Fibroblast of lung (primary cell): Measurements from ENCODE around the gene C2orf74.

ENCODE experiments used
- CTCF ChIP-seq, 2 donors: IDR thresholded peaks in 1 of 2; conservative IDR thresholded peaks in 1 of 2; 1 replicate in 1 of 2; 2 replicates in 1 of 2; pipeline ENCODE4 v1.5.1; 2011 to 2012; ENCODE audit warnings: low read length in 2 of 2, control low read depth in 1 of 2, inconsistent platforms in 1 of 2, low read depth in 1 of 2, mild to moderate bottlenecking in 1 of 2
- EZH2 ChIP-seq: IDR thresholded peaks from 2 replicates; pipeline ENCODE4 v1.5.1; 2012; ENCODE audit warnings: low read length, control low read depth, mild to moderate bottlenecking; ENCODE audit errors: missing control alignments

- TF ChIP-seq CTCF (conservative IDR thresholded peaks at IDR 0.05 in 1 of 2, IDR thresholded peaks at IDR 0.05 in 1 of 2; ENCODE audit: low read depth in 1 of 2, low read length in 2 of 2): no peak
- no peak for TF ChIP-seq EZH2
Measured at GRCh38 chr2:61214171-61214570, 52.2 kb downstream of the C2orf74 start.
